Breast epithelium (tissue), 3 donors: ENCODE data around the gene LRRC46.
A peak's percentile ranks its signal among the peaks of the same experiment; 100 is the strongest.

Source experiments
- CTCF ChIP-seq, 3 donors: fragments of 450-650 bp; IDR thresholded peaks; one replicate each; pipeline ENCODE4 v1.5.1; 2016 to 2017; ENCODE audit warnings: antibody characterized with exemption in 3 of 3, mild to moderate bottlenecking in 3 of 3, moderate library complexity in 3 of 3
- POLR2A ChIP-seq: fragments of 450-650 bp; IDR thresholded peaks from one replicate; pipeline ENCODE4 v1.6.1; 2016; ENCODE audit warnings: antibody characterized with exemption, mild to moderate bottlenecking, moderate library complexity
- POLR2AphosphoS5 ChIP-seq, 3 donors: sonication (generic); formaldehyde crosslinking; IDR thresholded peaks; one replicate each; pipeline ENCODE4 v1.6.1; 2017; ENCODE audit warnings: antibody characterized with exemption in 3 of 3

- TF ChIP-seq CTCF (IDR thresholded peaks at IDR 0.05) (no peak), POLR2A (no peak), POLR2AphosphoS5 (IDR thresholded peaks at IDR 0.05) (peak in 1 of 3 donors; percentile 12)
Measured at GRCh38 chr17:47884427-47884740, 52.9 kb downstream of the LRRC46 start.
